K562 (cell line): Measurements from ENCODE around the gene CFAP53. TPM values are rescaled to one million over a fixed set of nuclear protein-coding genes. Genes with fewer than 3 reads are reported as not detected.
"Not testable (repeated sequence)": the region's sequence is repeated elsewhere in the genome, so short reads cannot be mapped to it uniquely, and the experiment has no call there.

Experiments used
- ATAC-seq: fragments of 200-7000 bp; cut with Tn5 transposase; 3 replicates; pipeline ENCODE4 v1.9.1; 2020; ENCODE audit warnings: moderate library complexity
- BruUV-seq: library from RNA; stranded (reverse); fragments of 400-500 nt; replicated peaks from 2 replicates; lab custom pipeline; 2021; lab: Mats Ljungman, UMichigan
- CTCF ChIA-PET: fragments of 300-600 bp; formaldehyde crosslinking; extraction: SDS; loops from one replicate; lab custom pipeline; 2021; ENCODE audit warnings: low intra/inter-chr PET ratio; lab: Yijun Ruan, JAX
- POLR2A ChIA-PET: fragments of 300-600, 350-650 bp; sonication (Branson Sonifier 250); formaldehyde crosslinking; extraction: SDS; loops from one replicate; lab custom pipeline; 2021; ENCODE audit warnings: antibody characterized with exemption, inconsistent platforms; lab: Yijun Ruan, JAX
- DNase-seq, 4 experiments: peaks; one replicate each; pipeline versions ENCODE4 v3.0.0 to v3.0.0-alpha.2; 2011 to 2018; ENCODE audit warnings: low spot score in 3 of 4, mixed read lengths in 3 of 4; ENCODE audit errors: extremely low read depth in 1 of 4
- FAIRE-seq: peaks from 2 replicates; lab custom pipeline; 2011; peaks lifted over from hg19 to GRCh38; lab: Jason Lieb, UNC
- H2AFZ ChIP-seq: 2 replicates; pipeline ENCODE4 v1.6.0; 2011; ENCODE audit warnings: low read depth, low read length, control low read depth, inconsistent platforms
- H3K27ac ChIP-seq: fragments of 200-600 bp; 3 replicates; pipeline ENCODE4 v1.8.0; 2011; ENCODE audit warnings: low read depth, mild to moderate bottlenecking, control low read depth, inconsistent platforms, low read length, moderate library complexity, mixed read lengths; ENCODE audit errors: extremely low read depth
- H3K27me3 ChIP-seq, 2 experiments: fragments of 300-600 bp in 1 of 2; 2 replicates in 1 of 2; 3 replicates in 1 of 2; pipeline versions ENCODE4 v1.6.0 to v1.8.0; 2011; ENCODE audit warnings: inconsistent platforms in 2 of 2, low read length in 2 of 2, mild to moderate bottlenecking in 1 of 2, mixed read lengths in 1 of 2, moderate library complexity in 1 of 2; ENCODE audit not compliant: control insufficient read depth in 2 of 2, insufficient read depth in 2 of 2
- H3K36me3 ChIP-seq: fragments of 300-600 bp; 3 replicates; pipeline ENCODE4 v1.8.0; 2011; ENCODE audit warnings: mild to moderate bottlenecking, low read length, inconsistent platforms; ENCODE audit not compliant: control insufficient read depth, insufficient read depth
- H3K4me1 ChIP-seq, 2 experiments: fragments of 200-600 bp in 1 of 2; replicated peaks in 1 of 2; 2 replicates in 1 of 2; 3 replicates in 1 of 2; pipeline versions ENCODE4 v1.5.1 to v1.8.0; 2011; ENCODE audit warnings: inconsistent platforms in 2 of 2, low read length in 2 of 2, mild to moderate bottlenecking in 1 of 2, mixed read lengths in 1 of 2, moderate library complexity in 1 of 2; ENCODE audit not compliant: control insufficient read depth in 2 of 2, insufficient read depth in 2 of 2
- H3K4me2 ChIP-seq: 2 replicates; pipeline ENCODE4 v1.6.1; 2011; ENCODE audit warnings: low read length, control low read depth, inconsistent platforms, mixed read lengths; ENCODE audit not compliant: insufficient read depth
- H3K4me3 ChIP-seq: fragments of 200-600 bp; sonication (generic), shearing (Covaris generic); 2 replicates; pipeline ENCODE4 v1.5.1; 2016; ENCODE audit warnings: control low read depth, inconsistent platforms
- H3K79me2 ChIP-seq: fragments of 200-600 bp; 3 replicates; pipeline ENCODE4 v1.8.0; 2011; ENCODE audit warnings: low read length, inconsistent platforms; ENCODE audit not compliant: control insufficient read depth, insufficient read depth
- H3K9ac ChIP-seq, 2 experiments: 2 replicates each; pipeline versions ENCODE4 v1.6.0 to v1.6.1; 2011; ENCODE audit warnings: low read depth in 2 of 2, low read length in 2 of 2, control low read depth in 1 of 2, inconsistent platforms in 1 of 2, mild to moderate bottlenecking in 1 of 2, mixed read lengths in 1 of 2; ENCODE audit not compliant: insufficient read depth in 1 of 2
- H3K9me1 ChIP-seq: one replicate; pipeline ENCODE4 v1.6.0; 2011; ENCODE audit warnings: inconsistent platforms, mild to moderate bottlenecking, low read length, moderate library complexity; ENCODE audit not compliant: control insufficient read depth, insufficient read depth
- H3K9me3 ChIP-seq: replicated peaks from 2 replicates; pipeline ENCODE4 v1.5.1; 2011; ENCODE audit warnings: low read depth, low read length, inconsistent platforms; ENCODE audit not compliant: control insufficient read depth, insufficient read depth
- H4K20me1 ChIP-seq: replicated peaks from 2 replicates; pipeline ENCODE4 v1.6.1; 2011; ENCODE audit warnings: low read length, inconsistent platforms, mixed read lengths; ENCODE audit not compliant: control insufficient read depth, insufficient read depth
- NR3C1 ChIP-seq: sonication (generic); formaldehyde crosslinking; IDR thresholded peaks from 2 replicates; pipeline ENCODE4 v1.8.1; 2022; ENCODE audit warnings: missing genetic modification reagents
- WGBS: fragments of 100-300 bp; shearing (Covaris generic); methylation state at CpG from one replicate; pipeline ENCODE4 v1.1.6; 2016; ENCODE audit warnings: low coverage, mixed read lengths; ENCODE audit not compliant: insufficient coverage; ENCODE audit errors: missing lambda C conversion rate; 5-methylcytosine and 5-hydroxymethylcytosine counted together
- in situ Hi-C: fragments of 300-500 bp; cut with MboI; formaldehyde crosslinking; loops from 4 replicates; pipeline ENCODE4 v1.15.0; 2018; ENCODE audit warnings: inconsistent platforms, mixed read lengths
- intact Hi-C: fragments of 100-400 bp; cut with micrococcal nuclease; formaldehyde crosslinking; loops from 2 replicates; pipeline ENCODE4 v1.14.2; 2022
- polyA plus RNA-seq, 8 experiments: library from polyadenylated mRNA; depleted of rRNA in 4 of 8; stranded (reverse) in 5 of 8; unstranded in 3 of 8; fragments of >200 nt; fragmentation: Nextera tagmentation in 2 of 8; fragmentation: Illumina TruSeq in 1 of 8; extraction: Ambion mirVana in 2 of 8; extraction: Trizol in 1 of 8; gene quantifications; 2 replicates each; pipeline versions ENCODE4 v1.2.1 to v1.2.3, GENCODE V29; 2011 to 2014; ENCODE audit warnings: inconsistent platforms in 1 of 8, missing spikeins in 1 of 8
- total RNA-seq, 7 experiments: library from RNA; depleted of rRNA in 6 of 7; stranded (reverse); fragments of >200 nt in 6 of 7; fragmentation: Illumina TruSeq in 2 of 7; extraction: Trizol in 2 of 7; gene quantifications; 2 replicates each; pipeline versions ENCODE4 v1.2.1 to v1.2.3, GENCODE V29; 2011 to 2021; ENCODE audit warnings: low replicate concordance in 1 of 7
- TF ChIP-seq, protein P1 (sequence below), 2 experiments: fragments of 450-650 bp in 1 of 2; sonication (generic) in 1 of 2; formaldehyde crosslinking in 1 of 2; IDR thresholded peaks in 1 of 2; conservative IDR thresholded peaks in 1 of 2; 2 replicates each; pipeline versions ENCODE4 v1.6.1 to v1.8.1; 2016 to 2023; ENCODE audit warnings: mild to moderate bottlenecking in 2 of 2, moderate library complexity in 2 of 2, inconsistent platforms in 1 of 2, missing genetic modification reagents in 1 of 2

The CFAP53 gene
- total and polyA plus RNA-seq, 9 of the 15 experiments (the other 6 are each of a cell fraction or from before 2014, with no cell fraction given), result 0.21 to 1.9 (median 1.2) TPM

DNA sequence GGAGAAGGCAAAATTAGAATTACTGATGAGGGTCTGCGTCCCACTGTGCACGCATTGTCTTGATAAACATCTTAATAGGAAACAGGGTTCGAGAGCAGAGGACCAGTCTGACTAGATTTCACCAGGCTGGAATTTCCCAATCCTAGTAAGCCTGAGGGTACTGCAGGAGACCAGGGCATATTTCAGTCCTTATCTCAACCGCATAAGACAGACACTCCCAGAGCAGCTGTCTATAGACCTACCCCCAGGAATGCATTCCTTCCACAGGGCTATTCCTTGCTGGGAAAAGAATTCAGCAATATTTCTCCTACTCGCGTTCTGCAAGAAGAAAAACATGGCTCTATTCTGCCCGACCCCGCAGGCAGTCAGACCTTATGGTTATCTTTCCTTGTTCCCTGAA is 24.5 kb downstream of the CFAP53 start:
- H3K79me2 ChIP-seq, DNase-seq, H3K4me2 ChIP-seq, H3K9me3 ChIP-seq, H3K27ac ChIP-seq, H2AFZ ChIP-seq, BruUV-seq, ATAC-seq, H3K9ac ChIP-seq, intact Hi-C loops, FAIRE-seq, H4K20me1 ChIP-seq, in situ Hi-C loops, H3K4me3 ChIP-seq, CTCF ChIA-PET, POLR2A ChIA-PET, H3K9me1 ChIP-seq, H3K27me3 ChIP-seq, H3K4me1 ChIP-seq, H3K36me3 ChIP-seq: not testable (repeated sequence)
- WGBS, result 60% methylated on average over 7 of the region's 8 CpGs

DNA sequence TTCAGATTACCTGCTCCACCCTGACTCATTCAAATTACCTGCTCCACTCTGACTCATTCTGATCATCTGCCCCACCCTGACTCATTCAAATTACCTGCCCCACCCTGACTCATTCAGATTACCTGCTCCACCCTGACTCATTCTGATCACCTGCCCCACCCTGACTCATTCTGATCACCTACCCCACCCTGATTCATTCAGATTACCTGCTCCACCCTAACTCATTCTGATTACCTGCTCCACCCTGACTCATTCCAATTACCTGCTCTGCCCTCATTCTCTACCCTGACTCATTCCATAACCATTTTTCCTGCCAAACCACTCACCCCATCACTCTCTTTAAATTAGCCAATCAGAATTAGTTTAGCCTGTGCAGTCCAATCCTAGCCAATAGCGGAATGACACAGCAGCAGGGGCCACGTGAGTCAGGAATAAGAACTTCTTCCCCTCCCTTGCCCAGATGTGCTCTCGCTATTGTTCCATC is 26.2 kb downstream of the CFAP53 start:
- Histone ChIP-seq H3K27me3 (no peaks in the 10 kb centered on the region), H3K9ac (no peak overlapping the region), H3K4me2 (no peak overlapping the region), H3K27ac (no peak overlapping the region), H3K79me2 (no peaks in the 10 kb centered on the region), H4K20me1 (no peaks in the 10 kb centered on the region), H3K9me3 (no peaks in the 10 kb centered on the region; the same call in 1 of the 2 replicates), H3K4me3 (no peak overlapping the region), H3K36me3 (no peaks in the 10 kb centered on the region), H3K9me1 (no peaks in the 10 kb centered on the region), H3K4me1 (no peaks in the 10 kb centered on the region), H2AFZ (no peak overlapping the region)
- ChIA-PET POLR2A (no interaction called here), CTCF (no interaction called here)
- ATAC-seq, result no peak
- BruUV-seq, result no TSS peak
- FAIRE-seq, result no peak
- in situ Hi-C loops (no loop called here), intact Hi-C loops (no loop called here)
- no peak for DNase-seq
- TF ChIP-seq NR3C1 (CRISPR knock-in tag), result no peak
- TF ChIP-seq, protein P1, sequence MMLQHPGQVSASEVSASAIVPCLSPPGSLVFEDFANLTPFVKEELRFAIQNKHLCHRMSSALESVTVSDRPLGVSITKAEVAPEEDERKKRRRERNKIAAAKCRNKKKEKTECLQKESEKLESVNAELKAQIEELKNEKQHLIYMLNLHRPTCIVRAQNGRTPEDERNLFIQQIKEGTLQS (IDR thresholded peaks at IDR 0.05), result 0 out of 2 replicates have a peak, but pooled peaks have one; percentile 20
- TF ChIP-seq, protein P1 (CRISPR knock-in tag; conservative IDR thresholded peaks at IDR 0.05), result no peak
- 33% methylated on average over 1 of the region's 3 CpGs for WGBS
